GM21526 (cell line): ENCODE results near the gene MARCHF3.

ENCODE experiments used
- ATAC-seq: cut with Tn5 transposase; IDR thresholded peaks from one replicate; pipeline ENCODE4 v1.9.1; 2021; ENCODE audit warnings: moderate library complexity; ENCODE audit not compliant: unreplicated experiment, low FRiP score

The MARCHF3 gene

GRCh38 chr5:126988021-126988569 is 42.3 kb downstream of the MARCHF3 start:
- peak; percentile 83 for ATAC-seq

- peak; percentile 31 for ATAC-seq
Observed at GRCh38 chr5:126987271-126987899, 43.0 kb downstream of the MARCHF3 start.

- no peak for ATAC-seq
Observed at GRCh38 chr5:126984632-126985031, 45.7 kb downstream of the MARCHF3 start.

- ATAC-seq = no peak
Observed at GRCh38 chr5:126983874-126984266, 46.5 kb downstream of the MARCHF3 start.

GRCh38 chr5:126982926-126983873 is 47.2 kb downstream of the MARCHF3 start:
- ATAC-seq = no peak

- no peak for ATAC-seq
Observed at GRCh38 chr5:126982202-126982601, 48.2 kb downstream of the MARCHF3 start.

- no peak for ATAC-seq
Observed at GRCh38 chr5:126981701-126982100, 48.7 kb downstream of the MARCHF3 start.

GRCh38 chr5:126981222-126981621 is 49.1 kb downstream of the MARCHF3 start:
- ATAC-seq = no peak

GRCh38 chr5:126978258-126978657 is 52.1 kb downstream of the MARCHF3 start:
- no peak for ATAC-seq

GRCh38 chr5:126976520-126977172 is 53.7 kb downstream of the MARCHF3 start:
- ATAC-seq = no peak

GRCh38 chr5:126975796-126976195 is 54.6 kb downstream of the MARCHF3 start:
- ATAC-seq = no peak

GRCh38 chr5:126973193-126973592 is 57.2 kb downstream of the MARCHF3 start:
- ATAC-seq = no peak

GRCh38 chr5:126972062-126972895 is 58.1 kb downstream of the MARCHF3 start:
- peak; percentile 70 for ATAC-seq

GRCh38 chr5:126971455-126972031 is 58.8 kb downstream of the MARCHF3 start:
- no peak for ATAC-seq

- ATAC-seq = no peak
Observed at GRCh38 chr5:126970517-126971017, 59.8 kb downstream of the MARCHF3 start.

- peak; percentile 37 for ATAC-seq
Observed at GRCh38 chr5:126969548-126969947, 60.8 kb downstream of the MARCHF3 start.

GRCh38 chr5:126967808-126968466 is 62.4 kb downstream of the MARCHF3 start:
- no peak for ATAC-seq

- ATAC-seq = no peak
Observed at GRCh38 chr5:126965487-126965886, 64.9 kb downstream of the MARCHF3 start.

GRCh38 chr5:126965061-126965475 is 65.3 kb downstream of the MARCHF3 start:
- no peak for ATAC-seq
